ENCODE measurements around the gene PLIN4. TPM values are rescaled to one million over a fixed set of nuclear protein-coding genes. Genes with fewer than 3 reads are reported as not detected.
A peak's percentile ranks its signal among the peaks of the same experiment; 100 is the strongest.

Gene PLIN4
- total and polyA plus RNA-seq, 8 donors = 0.88 to 4.0 (median 1.1) TPM

DNA sequence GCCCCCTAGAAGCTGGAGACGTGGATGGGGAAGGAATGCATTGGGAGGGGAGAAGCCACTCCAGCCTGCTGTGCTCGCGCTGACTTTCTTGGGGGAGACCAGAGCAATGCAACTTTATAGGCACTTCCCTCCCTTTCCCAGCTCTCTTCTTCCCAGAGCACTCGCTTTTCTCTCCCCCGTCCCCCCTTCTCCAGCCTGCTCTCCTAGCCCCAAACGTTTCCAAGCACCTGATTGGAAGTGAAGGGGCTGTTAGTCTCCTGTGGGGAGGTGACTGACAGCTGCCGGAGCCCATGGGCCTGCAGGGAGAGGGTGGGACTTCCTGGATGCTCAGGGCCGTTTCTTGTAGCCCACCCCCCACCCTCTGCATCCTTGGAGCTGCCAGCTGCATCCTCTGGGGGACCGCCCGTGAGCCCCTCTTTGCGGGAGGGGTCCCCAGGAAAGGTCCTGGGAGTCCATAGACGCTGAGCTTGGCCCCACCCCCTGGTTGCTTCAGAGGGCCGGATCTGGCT lies 43.7 kb downstream of the PLIN4 start:
- peaks cover 12 to 24% of the 10 kb centered on the region in 2 donors for H3K4me1 ChIP-seq
- no peaks in the 10 kb centered on the region for H3K27me3 ChIP-seq
- DNase-seq (peak in 1 of 4 donors; percentile 45), ATAC-seq (no peak)
- H3K4me3 ChIP-seq = peak overlapping the region in 1 of 2 donors; percentile 94
- intact Hi-C loops (cut with DNase I) = no loop called here
- TF ChIP-seq, protein P1, sequence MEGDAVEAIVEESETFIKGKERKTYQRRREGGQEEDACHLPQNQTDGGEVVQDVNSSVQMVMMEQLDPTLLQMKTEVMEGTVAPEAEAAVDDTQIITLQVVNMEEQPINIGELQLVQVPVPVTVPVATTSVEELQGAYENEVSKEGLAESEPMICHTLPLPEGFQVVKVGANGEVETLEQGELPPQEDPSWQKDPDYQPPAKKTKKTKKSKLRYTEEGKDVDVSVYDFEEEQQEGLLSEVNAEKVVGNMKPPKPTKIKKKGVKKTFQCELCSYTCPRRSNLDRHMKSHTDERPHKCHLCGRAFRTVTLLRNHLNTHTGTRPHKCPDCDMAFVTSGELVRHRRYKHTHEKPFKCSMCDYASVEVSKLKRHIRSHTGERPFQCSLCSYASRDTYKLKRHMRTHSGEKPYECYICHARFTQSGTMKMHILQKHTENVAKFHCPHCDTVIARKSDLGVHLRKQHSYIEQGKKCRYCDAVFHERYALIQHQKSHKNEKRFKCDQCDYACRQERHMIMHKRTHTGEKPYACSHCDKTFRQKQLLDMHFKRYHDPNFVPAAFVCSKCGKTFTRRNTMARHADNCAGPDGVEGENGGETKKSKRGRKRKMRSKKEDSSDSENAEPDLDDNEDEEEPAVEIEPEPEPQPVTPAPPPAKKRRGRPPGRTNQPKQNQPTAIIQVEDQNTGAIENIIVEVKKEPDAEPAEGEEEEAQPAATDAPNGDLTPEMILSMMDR (IDR thresholded peaks at IDR 0.05) = no peak
- no peaks in the 10 kb centered on the region for H3K9me3 ChIP-seq
- no peak overlapping the region for H3K27ac ChIP-seq
- H3K36me3 ChIP-seq = peaks cover 0 to 47% of the 10 kb centered on the region in 2 donors

DNA sequence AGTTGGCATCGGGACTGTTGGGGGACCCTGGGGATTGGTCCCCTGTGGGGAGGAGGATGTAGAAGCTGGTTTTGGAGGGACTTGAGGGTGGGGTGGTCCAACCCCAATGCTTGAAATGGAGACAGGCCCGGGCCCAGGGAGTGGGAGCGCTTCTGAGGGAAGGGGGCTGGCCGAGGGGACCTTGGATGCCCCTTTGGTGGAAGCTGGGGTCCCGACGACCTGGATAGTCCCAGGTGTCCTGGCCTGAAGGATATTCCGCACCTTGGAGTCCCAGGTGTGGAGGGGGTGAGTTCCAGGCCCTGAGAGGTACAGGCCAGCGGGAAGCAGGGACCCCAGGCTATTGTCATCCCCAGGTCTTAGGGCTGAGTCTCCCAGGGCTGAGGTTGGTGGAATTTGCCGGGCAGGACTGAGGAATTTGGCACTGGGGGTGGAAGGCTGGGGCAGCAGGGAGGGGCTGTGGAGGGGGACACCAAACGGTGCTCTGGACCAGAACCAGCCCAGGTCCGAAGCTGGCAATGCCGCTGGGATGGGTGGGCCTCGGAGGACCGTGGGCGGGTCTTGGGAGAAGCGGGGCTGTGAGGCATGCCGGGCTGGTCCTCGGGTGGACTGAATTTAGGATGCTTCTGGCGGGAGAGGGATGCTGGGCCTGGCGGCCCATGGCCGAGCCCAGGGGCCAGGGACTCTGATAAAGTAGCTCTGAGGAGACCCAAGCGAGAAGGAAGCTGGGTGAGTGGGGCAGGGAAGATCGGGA lies 44.3 kb downstream of the PLIN4 start:
- TF ChIP-seq, protein P1 (IDR thresholded peaks at IDR 0.05) = no peak
- no peaks in the 10 kb centered on the region for H3K9me3 ChIP-seq
- H3K27ac ChIP-seq = no peak overlapping the region
- intact Hi-C loops (cut with DNase I) = no loop called here
- H3K4me1 ChIP-seq = peaks cover 12 to 24% of the 10 kb centered on the region in 2 donors
- H3K27me3 ChIP-seq = no peaks in the 10 kb centered on the region
- ATAC-seq (no peak), DNase-seq (no peak)
- H3K36me3 ChIP-seq = peaks cover 0 to 41% of the 10 kb centered on the region in 2 donors
- H3K4me3 ChIP-seq = peak overlapping the region in 1 of 2 donors; percentile 94

DNA sequence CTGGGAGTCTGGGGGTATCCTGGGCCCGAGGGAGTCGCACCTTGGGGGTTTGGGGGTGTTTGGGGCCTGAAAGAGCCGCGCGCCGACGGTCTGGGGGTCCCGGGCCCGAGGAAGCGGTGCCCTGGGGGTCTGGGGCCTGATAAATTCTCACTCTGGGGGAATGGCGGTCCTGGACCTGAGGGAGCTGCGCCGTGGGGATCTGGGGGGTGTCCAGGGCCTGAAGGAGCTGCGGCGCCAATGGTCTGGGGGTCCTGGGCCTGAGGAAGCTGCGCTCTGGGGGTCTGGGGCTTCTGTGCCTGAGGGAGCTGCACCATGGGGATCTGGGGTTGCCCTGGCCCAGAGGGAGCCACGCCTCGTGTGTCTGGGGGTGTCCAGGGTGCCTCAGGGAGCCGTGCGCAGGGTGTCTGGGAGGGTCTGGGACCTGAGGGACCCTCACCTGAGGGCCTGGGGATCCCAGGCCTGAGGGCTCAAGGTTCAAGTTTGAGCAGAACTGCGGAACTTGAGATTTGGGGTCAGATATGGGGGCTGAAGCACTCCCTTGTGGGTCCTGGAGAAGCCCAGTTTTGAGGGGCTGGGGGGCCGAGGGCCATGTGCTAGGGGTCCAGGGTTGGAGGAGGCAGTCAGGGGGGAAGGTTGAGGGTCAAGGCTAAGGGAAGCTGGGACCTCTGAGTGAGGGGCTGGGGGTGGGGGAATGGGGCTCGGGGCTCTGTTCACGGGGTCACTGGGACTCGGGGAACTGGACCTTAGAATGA lies 45.1 kb downstream of the PLIN4 start:
- no peak for ATAC-seq
- H3K9me3 ChIP-seq = no peaks in the 10 kb centered on the region
- peak overlapping the region; percentile 84 to 94 for H3K4me3 ChIP-seq
- TF ChIP-seq, protein P1 (IDR thresholded peaks at IDR 0.05) = no peak
- H3K4me1 ChIP-seq = peaks cover 12 to 24% of the 10 kb centered on the region in 2 donors
- no peak for DNase-seq
- H3K36me3 ChIP-seq = peaks cover 0 to 33% of the 10 kb centered on the region in 2 donors
- H3K27me3 ChIP-seq = no peaks in the 10 kb centered on the region
- H3K27ac ChIP-seq = no peak overlapping the region
- intact Hi-C loops (cut with DNase I) = no loop called here

DNA sequence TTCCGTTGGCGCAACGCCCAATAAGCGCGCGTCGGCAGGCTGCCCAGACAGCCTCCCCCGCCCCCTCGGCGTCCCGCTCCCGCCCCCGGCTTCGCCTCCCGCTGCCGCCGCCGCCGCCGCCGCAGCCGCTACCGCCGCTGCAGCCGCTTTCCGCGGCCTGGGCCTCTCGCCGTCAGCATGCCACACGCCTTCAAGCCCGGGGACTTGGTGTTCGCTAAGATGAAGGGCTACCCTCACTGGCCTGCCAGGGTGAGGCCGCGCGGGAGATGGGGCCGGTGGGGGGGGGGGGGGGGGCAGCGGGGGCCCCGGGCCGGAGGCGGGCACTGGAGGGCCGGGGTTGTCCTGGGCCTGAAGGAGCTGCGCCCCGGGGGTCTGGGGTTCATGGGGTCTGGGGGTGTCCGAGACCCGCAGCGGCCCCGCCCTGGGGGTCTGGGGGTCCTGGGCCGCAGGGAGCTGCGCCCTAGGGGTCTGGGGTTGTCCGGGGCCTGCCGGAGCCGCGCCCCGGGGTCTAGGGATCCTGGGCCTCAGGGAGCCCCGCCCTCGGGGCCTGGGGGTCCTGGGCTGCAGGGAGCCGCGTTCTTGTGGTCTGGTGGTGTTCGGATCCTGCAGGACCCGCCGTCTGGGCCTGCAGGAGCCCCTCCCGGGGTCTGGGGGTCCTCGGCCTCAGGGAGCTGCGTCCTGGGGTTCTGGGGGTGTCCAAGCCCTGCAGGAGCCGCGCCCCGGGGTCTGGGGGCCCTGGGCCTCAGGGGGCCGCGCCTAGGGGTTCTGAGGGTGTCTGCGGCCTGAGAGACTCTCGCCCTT lies 45.9 kb downstream of the PLIN4 start, which contains the start of gene HDGFL2:
Gene HDGFL2, plus strand, starts transcription at position 124 of the 801 bp plus-strand sequence. Its CDS starts 54 bp downstream, at position 178.
- Histone ChIP-seq H3K9me3 (no peaks in the 10 kb centered on the region), H3K27me3 (no peaks in the 10 kb centered on the region), H3K27ac (peak within 1 kb of the TSS; percentile 86 to 95), H3K36me3 (peaks cover 0 to 25% of the 10 kb centered on the region in 2 donors), H3K4me1 (peaks cover 12 to 24% of the 10 kb centered on the region in 2 donors), H3K4me3 (peak within 1 kb of the TSS; percentile 84 to 94)
- ATAC-seq = no peak
- intact Hi-C loops (cut with DNase I) = no loop called here
- peak in 1 of 4 donors; percentile 97 for DNase-seq
- TF ChIP-seq, protein P1 (IDR thresholded peaks at IDR 0.05) = no peak

Measured in left lung (tissue), 10 donors.